ENCODE data around the gene TTBK2.
"Not testable (repeated sequence)": the region's sequence is repeated elsewhere in the genome, so short reads cannot be mapped to it uniquely, and the experiment has no call there.

TTBK2 gene

GRCh38 chr15:42826251-42826890 is 94.2 kb downstream of the TTBK2 start:
- no peak for DNase-seq (ENCODE audit: low read depth in 3 of 3)

GRCh38 chr15:42825599-42825998 is 95.0 kb downstream of the TTBK2 start:
- DNase-seq (ENCODE audit: low read depth in 3 of 3), result no peak

- no peak for DNase-seq (ENCODE audit: low read depth in 3 of 3)
Observed at GRCh38 chr15:42820811-42821210, 99.8 kb downstream of the TTBK2 start.

GRCh38 chr15:42819786-42820185 is 100.8 kb downstream of the TTBK2 start:
- no peak for DNase-seq (ENCODE audit: low read depth in 3 of 3)

- DNase-seq (ENCODE audit: low read depth in 3 of 3), result no peak
Observed at GRCh38 chr15:42811433-42811832, 109.1 kb downstream of the TTBK2 start.

- DNase-seq (ENCODE audit: low read depth in 3 of 3), result no peak
Observed at GRCh38 chr15:42808913-42809312, 111.7 kb downstream of the TTBK2 start.

- DNase-seq (ENCODE audit: low read depth in 3 of 3), result no peak
Observed at GRCh38 chr15:42805266-42805665, 115.3 kb downstream of the TTBK2 start.

GRCh38 chr15:42804739-42805138 is 115.8 kb downstream of the TTBK2 start:
- DNase-seq (ENCODE audit: low read depth in 3 of 3), result no peak

GRCh38 chr15:42803436-42803835 is 117.1 kb downstream of the TTBK2 start:
- DNase-seq (ENCODE audit: low read depth in 3 of 3), result no peak

GRCh38 chr15:42802168-42802567 is 118.4 kb downstream of the TTBK2 start:
- no peak for DNase-seq (ENCODE audit: low read depth in 3 of 3)

GRCh38 chr15:42800731-42801474 is 119.7 kb downstream of the TTBK2 start:
- DNase-seq (ENCODE audit: low read depth in 3 of 3), result no peak

- no peak for DNase-seq (ENCODE audit: low read depth in 3 of 3)
Observed at GRCh38 chr15:42798802-42799201, 121.8 kb downstream of the TTBK2 start.

GRCh38 chr15:42796955-42797782 is 123.4 kb downstream of the TTBK2 start:
- DNase-seq (ENCODE audit: low read depth in 3 of 3), result no peak

- no peak for DNase-seq (ENCODE audit: low read depth in 3 of 3)
Observed at GRCh38 chr15:42788725-42789124, 131.9 kb downstream of the TTBK2 start.

- DNase-seq (ENCODE audit: low read depth in 3 of 3), result no peak
Observed at GRCh38 chr15:42786978-42787377, 133.6 kb downstream of the TTBK2 start.

- no peak for DNase-seq (ENCODE audit: low read depth in 3 of 3)
Observed at GRCh38 chr15:42785569-42785968, 135.0 kb downstream of the TTBK2 start.

- DNase-seq (ENCODE audit: low read depth in 3 of 3), result no peak
Observed at GRCh38 chr15:42784705-42785104, 135.9 kb downstream of the TTBK2 start.

GRCh38 chr15:42782716-42783115 is 137.9 kb downstream of the TTBK2 start:
- DNase-seq (ENCODE audit: low read depth in 3 of 3), result no peak

GRCh38 chr15:42775416-42775815 is 145.2 kb downstream of the TTBK2 start:
- no peak for DNase-seq (ENCODE audit: low read depth in 3 of 3)

- no peak for DNase-seq (ENCODE audit: low read depth in 3 of 3)
Observed at GRCh38 chr15:42772901-42773300, 147.7 kb downstream of the TTBK2 start.

- DNase-seq (ENCODE audit: low read depth in 3 of 3), result no peak
Observed at GRCh38 chr15:42772144-42772543, 148.4 kb downstream of the TTBK2 start.

GRCh38 chr15:42766109-42766508 is 154.5 kb downstream of the TTBK2 start:
- DNase-seq (ENCODE audit: low read depth in 3 of 3), result not testable (repeated sequence)
